ENCODE measurements around the gene CCDC88B.

- TF ChIP-seq, protein P1, sequence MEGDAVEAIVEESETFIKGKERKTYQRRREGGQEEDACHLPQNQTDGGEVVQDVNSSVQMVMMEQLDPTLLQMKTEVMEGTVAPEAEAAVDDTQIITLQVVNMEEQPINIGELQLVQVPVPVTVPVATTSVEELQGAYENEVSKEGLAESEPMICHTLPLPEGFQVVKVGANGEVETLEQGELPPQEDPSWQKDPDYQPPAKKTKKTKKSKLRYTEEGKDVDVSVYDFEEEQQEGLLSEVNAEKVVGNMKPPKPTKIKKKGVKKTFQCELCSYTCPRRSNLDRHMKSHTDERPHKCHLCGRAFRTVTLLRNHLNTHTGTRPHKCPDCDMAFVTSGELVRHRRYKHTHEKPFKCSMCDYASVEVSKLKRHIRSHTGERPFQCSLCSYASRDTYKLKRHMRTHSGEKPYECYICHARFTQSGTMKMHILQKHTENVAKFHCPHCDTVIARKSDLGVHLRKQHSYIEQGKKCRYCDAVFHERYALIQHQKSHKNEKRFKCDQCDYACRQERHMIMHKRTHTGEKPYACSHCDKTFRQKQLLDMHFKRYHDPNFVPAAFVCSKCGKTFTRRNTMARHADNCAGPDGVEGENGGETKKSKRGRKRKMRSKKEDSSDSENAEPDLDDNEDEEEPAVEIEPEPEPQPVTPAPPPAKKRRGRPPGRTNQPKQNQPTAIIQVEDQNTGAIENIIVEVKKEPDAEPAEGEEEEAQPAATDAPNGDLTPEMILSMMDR (IDR thresholded peaks at IDR 0.05): no peak
- TF ChIP-seq POLR2AphosphoS5 (IDR thresholded peaks at IDR 0.05; ENCODE audit: low read depth, low read length): no peak
Observed at GRCh38 chr11:64347193-64347867, 7.3 kb downstream of the CCDC88B start.

Data from Panc1 (cell line).